ENCODE measurements around the gene ENPP6. TPM values are rescaled to one million over a fixed set of nuclear protein-coding genes. Genes with fewer than 3 reads are reported as not detected.

Gene ENPP6
- total RNA-seq, 2 experiments from 2014 or later: 0.47 to 0.75 TPM

GRCh38 chr4:184120549-184121127 lies 97.0 kb downstream of the ENPP6 start:
- H3K27me3 Mint-ChIP-seq: peaks cover 9% of the 10 kb centered on the region
- H3K4me1 Mint-ChIP-seq: no peaks in the 10 kb centered on the region
- H3K4me3 Mint-ChIP-seq: no peak overlapping the region

GRCh38 chr4:184117662-184118199 lies 99.9 kb downstream of the ENPP6 start:
- H3K27me3 Mint-ChIP-seq: no peaks in the 10 kb centered on the region
- no peaks in the 10 kb centered on the region for H3K9me3 Mint-ChIP-seq
- H3K4me1 Mint-ChIP-seq: no peaks in the 10 kb centered on the region
- H3K36me3 Mint-ChIP-seq (ENCODE audit: low read depth): no peaks in the 10 kb centered on the region
- POLR2A ChIA-PET: no interaction called here
- CTCF ChIA-PET: no interaction called here
- no peak overlapping the region for H3K27ac Mint-ChIP-seq
- no peak for DNase-seq
- no peak overlapping the region for H3K4me3 Mint-ChIP-seq

More at GRCh38 chr4:184120549-184121127, 97.0 kb downstream of the ENPP6 start:
- CTCF ChIA-PET: no interaction called here
- DNase-seq: no peak
- Mint-ChIP-seq H3K36me3 (ENCODE audit: low read depth) (no peaks in the 10 kb centered on the region), H3K27ac (no peak overlapping the region), H3K9me3 (no peaks in the 10 kb centered on the region)
- POLR2A ChIA-PET: no interaction called here

- H3K27me3 Mint-ChIP-seq: no peaks in the 10 kb centered on the region
- ChIA-PET CTCF (no interaction called here), POLR2A (no interaction called here)
- H3K27ac Mint-ChIP-seq: no peak overlapping the region
- no peaks in the 10 kb centered on the region for H3K36me3 Mint-ChIP-seq (ENCODE audit: low read depth)
- H3K4me1 Mint-ChIP-seq: no peaks in the 10 kb centered on the region
- no peak overlapping the region for H3K4me3 Mint-ChIP-seq
- H3K9me3 Mint-ChIP-seq: no peaks in the 10 kb centered on the region
- DNase-seq: no peak
These were observed 102.3 kb downstream of the ENPP6 start for GRCh38 chr4:184115399-184115798.

GRCh38 chr4:184114431-184114830 lies 103.2 kb downstream of the ENPP6 start:
- Mint-ChIP-seq H3K27ac (no peak overlapping the region), H3K36me3 (ENCODE audit: low read depth) (no peaks in the 10 kb centered on the region), H3K4me1 (no peaks in the 10 kb centered on the region), H3K27me3 (no peaks in the 10 kb centered on the region), H3K4me3 (no peak overlapping the region), H3K9me3 (no peaks in the 10 kb centered on the region)
- CTCF ChIA-PET: no interaction called here
- POLR2A ChIA-PET: no interaction called here
- DNase-seq: no peak

GRCh38 chr4:184112006-184112550 lies 105.6 kb downstream of the ENPP6 start:
- CTCF ChIA-PET: interaction anchor here (0.7 kb wide), 1 partner anchor 55 kb away, joined by 4 read pairs; no protein-coding TSS in a partner anchor

GRCh38 chr4:184111233-184111832 lies 106.3 kb downstream of the ENPP6 start:
- no peaks in the 10 kb centered on the region for H3K4me1 Mint-ChIP-seq
- no peaks in the 10 kb centered on the region for H3K9me3 Mint-ChIP-seq
- no peak overlapping the region for H3K4me3 Mint-ChIP-seq
- H3K36me3 Mint-ChIP-seq (ENCODE audit: low read depth): no peaks in the 10 kb centered on the region
- H3K27ac Mint-ChIP-seq: no peak overlapping the region
- POLR2A ChIA-PET: no interaction called here
- CTCF ChIA-PET: interaction anchor here (0.7 kb wide), 1 partner anchor 56 kb away, joined by 4 read pairs; no protein-coding TSS in a partner anchor
- no peak for DNase-seq
- H3K27me3 Mint-ChIP-seq: no peaks in the 10 kb centered on the region

More at GRCh38 chr4:184112006-184112550, 105.6 kb downstream of the ENPP6 start:
- Mint-ChIP-seq H3K4me3 (no peak overlapping the region), H3K9me3 (no peaks in the 10 kb centered on the region), H3K36me3 (ENCODE audit: low read depth) (no peaks in the 10 kb centered on the region), H3K4me1 (no peaks in the 10 kb centered on the region), H3K27me3 (no peaks in the 10 kb centered on the region), H3K27ac (no peak overlapping the region)
- no peak for DNase-seq
- POLR2A ChIA-PET: no interaction called here

GRCh38 chr4:184110452-184111224 lies 107.0 kb downstream of the ENPP6 start:
- ChIA-PET CTCF (interaction anchor here (1.5 kb wide), 1 partner anchor 16 kb away, joined by 3 read pairs; no protein-coding TSS in a partner anchor), POLR2A (no interaction called here)
- no peak overlapping the region for H3K27ac Mint-ChIP-seq
- no peaks in the 10 kb centered on the region for H3K27me3 Mint-ChIP-seq
- H3K4me3 Mint-ChIP-seq: no peak overlapping the region
- no peaks in the 10 kb centered on the region for H3K9me3 Mint-ChIP-seq
- no peak for DNase-seq
- no peaks in the 10 kb centered on the region for H3K36me3 Mint-ChIP-seq (ENCODE audit: low read depth)
- H3K4me1 Mint-ChIP-seq: no peaks in the 10 kb centered on the region

- H3K27me3 Mint-ChIP-seq: peaks cover 6% of the 10 kb centered on the region
- H3K27ac Mint-ChIP-seq: no peak overlapping the region
- H3K4me1 Mint-ChIP-seq: no peaks in the 10 kb centered on the region
- POLR2A ChIA-PET: no interaction called here
- CTCF ChIA-PET: no interaction called here
- DNase-seq: no peak
- H3K36me3 Mint-ChIP-seq (ENCODE audit: low read depth): no peaks in the 10 kb centered on the region
- no peaks in the 10 kb centered on the region for H3K9me3 Mint-ChIP-seq
- H3K4me3 Mint-ChIP-seq: no peak overlapping the region
These were observed 109.6 kb downstream of the ENPP6 start for GRCh38 chr4:184108006-184108501.

- H3K4me1 Mint-ChIP-seq: no peaks in the 10 kb centered on the region
- DNase-seq: no peak
- no peak overlapping the region for H3K4me3 Mint-ChIP-seq
- POLR2A ChIA-PET: no interaction called here
- H3K36me3 Mint-ChIP-seq (ENCODE audit: low read depth): no peaks in the 10 kb centered on the region
- CTCF ChIA-PET: no interaction called here
- peaks cover 8% of the 10 kb centered on the region for H3K27me3 Mint-ChIP-seq
- H3K9me3 Mint-ChIP-seq: no peaks in the 10 kb centered on the region
- H3K27ac Mint-ChIP-seq: no peak overlapping the region
These were observed 113.1 kb downstream of the ENPP6 start for GRCh38 chr4:184104419-184105101.

- CTCF ChIA-PET: no interaction called here
- H3K36me3 Mint-ChIP-seq (ENCODE audit: low read depth): no peaks in the 10 kb centered on the region
- POLR2A ChIA-PET: no interaction called here
- H3K9me3 Mint-ChIP-seq: no peaks in the 10 kb centered on the region
- H3K4me1 Mint-ChIP-seq: no peaks in the 10 kb centered on the region
- no peak overlapping the region for H3K27ac Mint-ChIP-seq
- no peak for DNase-seq
- H3K4me3 Mint-ChIP-seq: no peak overlapping the region
- peaks cover 8% of the 10 kb centered on the region for H3K27me3 Mint-ChIP-seq
These were observed 114.0 kb downstream of the ENPP6 start for GRCh38 chr4:184103527-184104264.

- Mint-ChIP-seq H3K36me3 (ENCODE audit: low read depth) (no peaks in the 10 kb centered on the region), H3K27me3 (peaks cover 8% of the 10 kb centered on the region)
- POLR2A ChIA-PET: no interaction called here
These were observed 114.7 kb downstream of the ENPP6 start for GRCh38 chr4:184102927-184103326.

GRCh38 chr4:184102488-184102887 lies 115.2 kb downstream of the ENPP6 start:
- Mint-ChIP-seq H3K27me3 (peaks cover 8% of the 10 kb centered on the region), H3K4me1 (peaks cover 2% of the 10 kb centered on the region), H3K27ac (no peak overlapping the region), H3K36me3 (ENCODE audit: low read depth) (no peaks in the 10 kb centered on the region), H3K9me3 (no peaks in the 10 kb centered on the region), H3K4me3 (no peak overlapping the region)
- POLR2A ChIA-PET: no interaction called here
- CTCF ChIA-PET: no interaction called here
- DNase-seq: no peak

More at GRCh38 chr4:184102927-184103326, 114.7 kb downstream of the ENPP6 start:
- Mint-ChIP-seq H3K4me3 (no peak overlapping the region), H3K4me1 (no peaks in the 10 kb centered on the region), H3K9me3 (no peaks in the 10 kb centered on the region), H3K27ac (no peak overlapping the region)
- no peak for DNase-seq
- CTCF ChIA-PET: no interaction called here
